AG10803 (cell line): ENCODE measurements around the gene TSSK2.

Experiments used
- DNase-seq: peaks from one replicate; pipeline ENCODE4 v3.0.0; 2010; ENCODE audit warnings: low read depth
- H3K4me3 ChIP-seq: 2 replicates; pipeline ENCODE4 v1.5.1; 2011; ENCODE audit warnings: mild to moderate bottlenecking, low read length, control low read depth
- CTCF ChIP-seq: conservative IDR thresholded peaks from 2 replicates; pipeline ENCODE4 v1.5.1; 2011; ENCODE audit warnings: mild to moderate bottlenecking, low read length, control low read depth, inconsistent platforms

Gene TSSK2

GRCh38 chr22:19178065-19178656, 47.1 kb downstream of the TSSK2 start:
- no peak for TF ChIP-seq CTCF
- peak overlapping the region; percentile 67 for H3K4me3 ChIP-seq
- DNase-seq = no peak

GRCh38 chr22:19178657-19179496, 47.8 kb downstream of the TSSK2 start, which contains the start of gene SLC25A1:
Gene SLC25A1, minus strand, starts transcription at chr22:19178736. Its CDS starts 63 bp downstream, at chr22:19178673.
- TF ChIP-seq CTCF = no peak
- peak within 1 kb of the TSS; percentile 67 for H3K4me3 ChIP-seq
- peak; percentile 79 for DNase-seq

GRCh38 chr22:19179497-19180048, 48.5 kb downstream of the TSSK2 start:
- peak; percentile 70 for TF ChIP-seq CTCF
- peak overlapping the region; percentile 61 for H3K4me3 ChIP-seq
- DNase-seq = peak; percentile 85

- no peak for DNase-seq
- H3K4me3 ChIP-seq = no peak overlapping the region
- no peak for TF ChIP-seq CTCF
These were observed 49.1 kb downstream of the TSSK2 start for GRCh38 chr22:19180234-19180633.

- TF ChIP-seq CTCF = no peak
- DNase-seq = no peak
- H3K4me3 ChIP-seq = no peak overlapping the region
These were observed 49.8 kb downstream of the TSSK2 start for GRCh38 chr22:19180740-19181410.

GRCh38 chr22:19181786-19182471, 50.8 kb downstream of the TSSK2 start:
- H3K4me3 ChIP-seq = no peak overlapping the region
- no peak for TF ChIP-seq CTCF
- peak; percentile 32 for DNase-seq
